ENCODE measurements around the gene S100A4.

DNA sequence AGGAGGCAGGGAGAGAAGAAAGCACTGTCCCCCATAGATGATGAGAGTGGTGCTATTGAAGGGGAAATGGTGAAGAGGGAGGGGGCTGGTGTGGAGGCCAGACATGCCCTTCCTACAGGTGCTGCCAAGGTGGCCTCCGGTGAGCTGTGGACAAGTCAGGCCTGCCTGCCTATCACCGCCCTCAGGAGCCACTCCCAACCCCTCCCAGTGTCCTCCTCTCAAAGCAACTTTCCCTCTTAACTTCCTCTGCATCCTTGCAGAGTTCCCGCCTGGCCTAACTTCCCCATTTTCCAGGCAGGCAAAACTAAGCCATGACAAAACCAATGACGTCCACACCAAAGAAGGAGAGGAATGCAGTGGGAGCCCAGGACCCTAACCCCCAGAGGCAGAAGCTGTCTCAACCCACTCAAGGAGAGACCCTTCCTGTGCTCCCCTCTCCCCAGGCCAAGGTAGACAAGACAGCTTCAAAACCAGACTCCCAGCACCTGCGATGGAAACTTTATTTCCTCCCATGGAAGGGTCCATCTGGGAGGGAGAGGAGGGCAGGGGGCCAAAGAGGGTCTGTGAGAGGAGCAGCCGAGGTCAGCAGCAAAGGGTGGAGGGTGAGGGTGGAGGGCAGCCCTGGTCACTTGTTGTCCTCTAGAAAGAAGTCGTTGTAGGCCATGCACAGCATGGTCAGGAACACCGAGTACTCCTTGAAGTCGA, 8.8 kb downstream of the S100A4 start:
- TF ChIP-seq, protein P1, sequence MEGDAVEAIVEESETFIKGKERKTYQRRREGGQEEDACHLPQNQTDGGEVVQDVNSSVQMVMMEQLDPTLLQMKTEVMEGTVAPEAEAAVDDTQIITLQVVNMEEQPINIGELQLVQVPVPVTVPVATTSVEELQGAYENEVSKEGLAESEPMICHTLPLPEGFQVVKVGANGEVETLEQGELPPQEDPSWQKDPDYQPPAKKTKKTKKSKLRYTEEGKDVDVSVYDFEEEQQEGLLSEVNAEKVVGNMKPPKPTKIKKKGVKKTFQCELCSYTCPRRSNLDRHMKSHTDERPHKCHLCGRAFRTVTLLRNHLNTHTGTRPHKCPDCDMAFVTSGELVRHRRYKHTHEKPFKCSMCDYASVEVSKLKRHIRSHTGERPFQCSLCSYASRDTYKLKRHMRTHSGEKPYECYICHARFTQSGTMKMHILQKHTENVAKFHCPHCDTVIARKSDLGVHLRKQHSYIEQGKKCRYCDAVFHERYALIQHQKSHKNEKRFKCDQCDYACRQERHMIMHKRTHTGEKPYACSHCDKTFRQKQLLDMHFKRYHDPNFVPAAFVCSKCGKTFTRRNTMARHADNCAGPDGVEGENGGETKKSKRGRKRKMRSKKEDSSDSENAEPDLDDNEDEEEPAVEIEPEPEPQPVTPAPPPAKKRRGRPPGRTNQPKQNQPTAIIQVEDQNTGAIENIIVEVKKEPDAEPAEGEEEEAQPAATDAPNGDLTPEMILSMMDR (IDR thresholded peaks at IDR 0.05 in 2 of 3, conservative IDR thresholded peaks at IDR 0.05 in 1 of 3; ENCODE audit: borderline replicate concordance in 1 of 3, insufficient read depth in 1 of 3, low read depth in 2 of 3, low read length in 2 of 3), result no peak
- TF ChIP-seq, protein P2, sequence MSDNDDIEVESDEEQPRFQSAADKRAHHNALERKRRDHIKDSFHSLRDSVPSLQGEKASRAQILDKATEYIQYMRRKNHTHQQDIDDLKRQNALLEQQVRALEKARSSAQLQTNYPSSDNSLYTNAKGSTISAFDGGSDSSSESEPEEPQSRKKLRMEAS (IDR thresholded peaks at IDR 0.05), result no peak
- TF ChIP-seq JUND (IDR thresholded peaks at IDR 0.05), result no peak
- TF ChIP-seq EGR1 (IDR thresholded peaks at IDR 0.05; ENCODE audit: low read depth), result no peak
- peak; percentile 71 for TF ChIP-seq POLR2AphosphoS5 (IDR thresholded peaks at IDR 0.05; ENCODE audit: low read depth, low read length)
- TF ChIP-seq YY1 (IDR thresholded peaks at IDR 0.05; ENCODE audit: extremely low read depth, insufficient replicate concordance, low read depth, low read length), result no peak
- TF ChIP-seq, protein P3, sequence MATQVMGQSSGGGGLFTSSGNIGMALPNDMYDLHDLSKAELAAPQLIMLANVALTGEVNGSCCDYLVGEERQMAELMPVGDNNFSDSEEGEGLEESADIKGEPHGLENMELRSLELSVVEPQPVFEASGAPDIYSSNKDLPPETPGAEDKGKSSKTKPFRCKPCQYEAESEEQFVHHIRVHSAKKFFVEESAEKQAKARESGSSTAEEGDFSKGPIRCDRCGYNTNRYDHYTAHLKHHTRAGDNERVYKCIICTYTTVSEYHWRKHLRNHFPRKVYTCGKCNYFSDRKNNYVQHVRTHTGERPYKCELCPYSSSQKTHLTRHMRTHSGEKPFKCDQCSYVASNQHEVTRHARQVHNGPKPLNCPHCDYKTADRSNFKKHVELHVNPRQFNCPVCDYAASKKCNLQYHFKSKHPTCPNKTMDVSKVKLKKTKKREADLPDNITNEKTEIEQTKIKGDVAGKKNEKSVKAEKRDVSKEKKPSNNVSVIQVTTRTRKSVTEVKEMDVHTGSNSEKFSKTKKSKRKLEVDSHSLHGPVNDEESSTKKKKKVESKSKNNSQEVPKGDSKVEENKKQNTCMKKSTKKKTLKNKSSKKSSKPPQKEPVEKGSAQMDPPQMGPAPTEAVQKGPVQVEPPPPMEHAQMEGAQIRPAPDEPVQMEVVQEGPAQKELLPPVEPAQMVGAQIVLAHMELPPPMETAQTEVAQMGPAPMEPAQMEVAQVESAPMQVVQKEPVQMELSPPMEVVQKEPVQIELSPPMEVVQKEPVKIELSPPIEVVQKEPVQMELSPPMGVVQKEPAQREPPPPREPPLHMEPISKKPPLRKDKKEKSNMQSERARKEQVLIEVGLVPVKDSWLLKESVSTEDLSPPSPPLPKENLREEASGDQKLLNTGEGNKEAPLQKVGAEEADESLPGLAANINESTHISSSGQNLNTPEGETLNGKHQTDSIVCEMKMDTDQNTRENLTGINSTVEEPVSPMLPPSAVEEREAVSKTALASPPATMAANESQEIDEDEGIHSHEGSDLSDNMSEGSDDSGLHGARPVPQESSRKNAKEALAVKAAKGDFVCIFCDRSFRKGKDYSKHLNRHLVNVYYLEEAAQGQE (IDR thresholded peaks at IDR 0.05; ENCODE audit: low read depth), result no peak
- no peak for TF ChIP-seq TCF7L2 (IDR thresholded peaks at IDR 0.05; ENCODE audit: borderline replicate concordance, extremely low read depth, insufficient read depth, insufficient read length)
- TF ChIP-seq CEBPB (IDR thresholded peaks at IDR 0.05; ENCODE audit: low read depth), result no peak
- TF ChIP-seq SP1 (IDR thresholded peaks at IDR 0.05; ENCODE audit: low read depth), result no peak
